NCI-H1436 treated with DMSO at 0.1 percent for 48 hours (cell line): ENCODE results near the gene HDAC7.

Experiments
- DNase-seq: peaks from one replicate; lab custom pipeline; 2025; lab: John Stamatoyannopoulos, UW

Gene HDAC7

GRCh38 chr12:47758834-47759690 lies 60.6 kb downstream of the HDAC7 start, which contains the start of gene RAPGEF3:
Gene RAPGEF3 (minus strand): TSS chr12:47758880. CDS start chr12:47758556, 324 bp downstream.
- DNase-seq = no peak

GRCh38 chr12:47758584-47758833 lies 61.2 kb downstream of the HDAC7 start:
- no peak for DNase-seq

GRCh38 chr12:47757840-47758583 lies 61.7 kb downstream of the HDAC7 start:
- no peak for DNase-seq

- DNase-seq = no peak
Measured at GRCh38 chr12:47757364-47757839, 62.3 kb downstream of the HDAC7 start.

- DNase-seq = no peak
Measured at GRCh38 chr12:47755655-47756562, 63.8 kb downstream of the HDAC7 start.

- no peak for DNase-seq
Measured at GRCh38 chr12:47754881-47755280, 64.8 kb downstream of the HDAC7 start.

GRCh38 chr12:47754126-47754525 lies 65.6 kb downstream of the HDAC7 start:
- DNase-seq = no peak

- DNase-seq = no peak
Measured at GRCh38 chr12:47753021-47754001, 66.4 kb downstream of the HDAC7 start.

- DNase-seq = no peak
Measured at GRCh38 chr12:47752552-47752951, 67.2 kb downstream of the HDAC7 start.

- DNase-seq = no peak
Measured at GRCh38 chr12:47752121-47752520, 67.6 kb downstream of the HDAC7 start.

- no peak for DNase-seq
Measured at GRCh38 chr12:47751561-47751960, 68.1 kb downstream of the HDAC7 start.

- DNase-seq = no peak
Measured at GRCh38 chr12:47750916-47751470, 68.7 kb downstream of the HDAC7 start.

- no peak for DNase-seq
Measured at GRCh38 chr12:47750229-47750798, 69.4 kb downstream of the HDAC7 start.

GRCh38 chr12:47748899-47749298 lies 70.8 kb downstream of the HDAC7 start:
- no peak for DNase-seq

GRCh38 chr12:47748507-47748828 lies 71.2 kb downstream of the HDAC7 start:
- DNase-seq = no peak

GRCh38 chr12:47747596-47748506 lies 71.9 kb downstream of the HDAC7 start:
- DNase-seq = no peak

GRCh38 chr12:47747126-47747525 lies 72.6 kb downstream of the HDAC7 start:
- DNase-seq = no peak

- DNase-seq = no peak
Measured at GRCh38 chr12:47746523-47746922, 73.2 kb downstream of the HDAC7 start.

- no peak for DNase-seq
Measured at GRCh38 chr12:47746073-47746472, 73.6 kb downstream of the HDAC7 start.
